GM11168 (cell line): ENCODE data around the gene TSPO.

Source experiments
- in situ Hi-C: fragments of 300-500 bp; cut with MboI; formaldehyde crosslinking; loops from one replicate; pipeline ENCODE4 v1.12.0; 2022; ENCODE audit warnings: low sequenced_read_pairs; ENCODE audit not compliant: unreplicated experiment

Gene TSPO

GRCh38 chr22:43174941-43175531 lies 23.7 kb downstream of the TSPO start:
- in situ Hi-C loops: no loop called here

- in situ Hi-C loops: no loop called here
These were observed 24.7 kb downstream of the TSPO start for GRCh38 chr22:43176090-43176489.

GRCh38 chr22:43177479-43177878 lies 26.1 kb downstream of the TSPO start:
- in situ Hi-C loops: no loop called here

- in situ Hi-C loops: no loop called here
These were observed 28.0 kb downstream of the TSPO start for GRCh38 chr22:43179146-43179910.

GRCh38 chr22:43179911-43180195 lies 28.5 kb downstream of the TSPO start:
- in situ Hi-C loops: no loop called here

GRCh38 chr22:43180670-43181069 lies 29.3 kb downstream of the TSPO start:
- in situ Hi-C loops: no loop called here

GRCh38 chr22:43181321-43182076 lies 30.1 kb downstream of the TSPO start:
- in situ Hi-C loops: no loop called here

- in situ Hi-C loops: no loop called here
These were observed 30.8 kb downstream of the TSPO start for GRCh38 chr22:43182118-43182517.

- in situ Hi-C loops: no loop called here
These were observed 31.4 kb downstream of the TSPO start for GRCh38 chr22:43182726-43183125.

- in situ Hi-C loops: no loop called here
These were observed 32.3 kb downstream of the TSPO start for GRCh38 chr22:43183496-43184277.

- in situ Hi-C loops: no loop called here
These were observed 34.5 kb downstream of the TSPO start for GRCh38 chr22:43185860-43186261.

GRCh38 chr22:43186272-43187170 lies 35.2 kb downstream of the TSPO start, which contains the start of gene TTLL12:
Gene TTLL12, minus strand, starts transcription at chr22:43187134. Its CDS starts 65 bp downstream, at chr22:43187069.
- in situ Hi-C loops: no loop called here

GRCh38 chr22:43187171-43188099 lies 36.1 kb downstream of the TSPO start:
- in situ Hi-C loops: no loop called here

- in situ Hi-C loops: no loop called here
These were observed 37.6 kb downstream of the TSPO start for GRCh38 chr22:43188829-43189545.

GRCh38 chr22:43191831-43192230 lies 40.5 kb downstream of the TSPO start:
- in situ Hi-C loops: no loop called here

- in situ Hi-C loops: no loop called here
These were observed 46.0 kb downstream of the TSPO start for GRCh38 chr22:43197271-43197941.

- in situ Hi-C loops: no loop called here
These were observed 46.8 kb downstream of the TSPO start for GRCh38 chr22:43198126-43198525.
